GM12878 (cell line): ENCODE data around the gene IPCEF1.

Experiments
- FOXK2 ChIP-seq: fragments of 450-650 bp; IDR thresholded peaks from 2 replicates; pipeline ENCODE4 v1.6.1; 2017; ENCODE audit warnings: mild to moderate bottlenecking, moderate library complexity
- POLR2AphosphoS5 ChIP-seq: IDR thresholded peaks from 2 replicates; pipeline ENCODE4 v1.6.1; 2011; ENCODE audit warnings: mild to moderate bottlenecking, low read length, inconsistent platforms

- no peak for TF ChIP-seq POLR2AphosphoS5
- no peak for TF ChIP-seq FOXK2
Observed at GRCh38 chr6:154122195-154122925, 234.2 kb downstream of the IPCEF1 start.
